IPS-11a (cell line): ENCODE data around the gene SYTL5.

ENCODE experiments used
- H3K4me3 ChIP-seq: one replicate; pipeline ENCODE4 v1.5.1; 2013; ENCODE audit warnings: low read depth, low read length, control low read depth

The SYTL5 gene

DNA sequence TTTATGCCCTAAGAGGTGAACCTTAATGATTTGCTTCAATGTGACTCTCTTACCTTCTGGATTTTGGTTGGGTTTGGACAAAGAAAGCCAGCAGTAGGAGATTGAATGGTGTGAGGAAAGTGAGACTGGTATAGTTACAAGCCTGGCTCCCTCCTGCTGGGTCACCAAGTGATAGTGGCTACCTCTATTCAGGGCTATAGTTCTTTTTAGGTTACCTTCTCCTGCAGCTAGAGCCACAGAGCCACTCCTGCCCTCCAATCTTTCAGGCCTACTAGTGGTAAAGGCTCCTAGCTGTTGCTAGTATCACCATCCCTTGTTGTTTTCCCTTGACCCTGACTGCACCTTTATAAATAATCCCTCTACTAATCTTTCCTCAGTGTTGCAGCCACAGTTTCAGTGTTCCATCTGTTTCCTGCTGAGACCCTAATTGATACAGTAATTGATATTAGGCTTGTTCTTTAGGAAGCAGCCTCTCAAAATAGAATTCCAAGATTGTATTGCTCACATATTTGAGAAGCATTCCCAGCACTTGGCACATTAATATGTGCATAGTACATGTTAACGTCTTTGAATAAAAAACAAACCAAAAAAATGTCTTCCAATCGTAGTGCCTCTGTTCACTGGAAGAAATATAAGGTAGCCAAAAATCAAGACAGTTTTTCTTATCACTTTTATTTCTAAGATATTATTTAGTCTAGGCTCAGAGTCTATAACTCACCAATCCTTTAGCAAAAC, 132.0 kb downstream of the SYTL5 start:
- no peak overlapping the region for H3K4me3 ChIP-seq

GRCh38 chrX:38138900-38139299, 132.5 kb downstream of the SYTL5 start:
- H3K4me3 ChIP-seq = no peak overlapping the region

GRCh38 chrX:38142610-38143009, 136.3 kb downstream of the SYTL5 start:
- no peak overlapping the region for H3K4me3 ChIP-seq

DNA sequence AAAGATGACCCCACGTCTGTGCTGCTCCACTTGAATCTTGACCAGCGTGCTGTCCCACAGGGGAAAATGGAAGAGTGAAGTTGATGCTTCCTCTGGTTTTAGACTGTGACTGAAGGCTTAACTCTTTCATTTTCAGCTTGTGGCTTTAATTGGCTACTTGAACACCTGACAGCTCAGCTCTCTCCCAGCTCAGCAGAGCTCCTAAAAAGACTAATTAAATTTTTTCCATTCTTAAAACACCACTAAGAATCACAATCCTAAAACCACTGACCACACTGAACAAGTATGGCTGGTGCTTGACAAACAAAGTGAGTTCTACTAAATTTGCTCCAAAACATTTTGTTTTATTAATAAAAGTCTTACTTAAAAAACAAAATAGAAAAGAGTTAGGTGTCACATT, 142.7 kb downstream of the SYTL5 start:
- H3K4me3 ChIP-seq = no peak overlapping the region

- no peak overlapping the region for H3K4me3 ChIP-seq
Measured at GRCh38 chrX:38150993-38151392, 144.6 kb downstream of the SYTL5 start.

- H3K4me3 ChIP-seq = no peak overlapping the region
Measured at GRCh38 chrX:38151441-38151840, 145.1 kb downstream of the SYTL5 start.

GRCh38 chrX:38154340-38154739, 148.0 kb downstream of the SYTL5 start:
- H3K4me3 ChIP-seq = no peak overlapping the region

- no peak overlapping the region for H3K4me3 ChIP-seq
Measured at GRCh38 chrX:38154818-38155217, 148.5 kb downstream of the SYTL5 start.

DNA sequence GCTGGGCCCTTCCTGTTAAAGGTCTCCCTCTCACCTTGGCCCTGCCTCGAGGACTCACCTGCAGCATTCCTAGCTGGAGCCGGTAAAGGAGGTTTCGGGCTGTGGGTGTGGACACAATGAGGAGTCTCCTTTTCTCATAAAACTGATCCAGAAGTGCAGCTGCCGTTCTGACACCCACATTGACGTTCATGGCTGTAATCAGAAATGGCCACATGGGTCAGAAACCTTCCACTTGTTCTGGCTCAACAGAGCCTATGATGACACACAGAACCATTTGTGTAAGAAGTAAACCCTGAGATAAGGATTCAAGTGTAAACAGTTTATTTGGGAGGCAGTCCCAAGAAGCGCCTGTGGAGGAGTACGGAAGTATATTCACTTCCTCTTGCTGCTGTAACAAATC, 150.5 kb downstream of the SYTL5 start:
- H3K4me3 ChIP-seq = no peak overlapping the region

DNA sequence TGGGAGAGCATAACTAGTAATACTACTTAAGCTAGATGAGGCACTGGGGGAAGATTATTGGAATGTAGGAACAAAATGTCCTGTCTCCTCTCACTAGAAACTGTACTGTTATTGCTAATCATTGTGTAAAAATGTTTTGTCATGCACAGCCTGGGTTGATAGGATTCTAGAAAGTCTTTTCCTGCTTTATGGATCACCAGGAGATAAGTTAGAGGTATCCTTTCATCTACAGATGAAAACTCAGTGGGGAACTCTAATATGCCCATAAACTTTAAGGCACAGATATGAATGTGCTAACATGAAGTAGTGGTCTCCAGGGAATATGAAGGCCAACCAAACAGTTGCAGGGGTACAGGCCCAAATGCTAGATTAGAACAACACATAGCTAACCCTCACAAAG, 156.8 kb downstream of the SYTL5 start:
- H3K4me3 ChIP-seq = no peak overlapping the region

- H3K4me3 ChIP-seq = no peak overlapping the region
Measured at GRCh38 chrX:38165023-38165422, 158.7 kb downstream of the SYTL5 start.

DNA sequence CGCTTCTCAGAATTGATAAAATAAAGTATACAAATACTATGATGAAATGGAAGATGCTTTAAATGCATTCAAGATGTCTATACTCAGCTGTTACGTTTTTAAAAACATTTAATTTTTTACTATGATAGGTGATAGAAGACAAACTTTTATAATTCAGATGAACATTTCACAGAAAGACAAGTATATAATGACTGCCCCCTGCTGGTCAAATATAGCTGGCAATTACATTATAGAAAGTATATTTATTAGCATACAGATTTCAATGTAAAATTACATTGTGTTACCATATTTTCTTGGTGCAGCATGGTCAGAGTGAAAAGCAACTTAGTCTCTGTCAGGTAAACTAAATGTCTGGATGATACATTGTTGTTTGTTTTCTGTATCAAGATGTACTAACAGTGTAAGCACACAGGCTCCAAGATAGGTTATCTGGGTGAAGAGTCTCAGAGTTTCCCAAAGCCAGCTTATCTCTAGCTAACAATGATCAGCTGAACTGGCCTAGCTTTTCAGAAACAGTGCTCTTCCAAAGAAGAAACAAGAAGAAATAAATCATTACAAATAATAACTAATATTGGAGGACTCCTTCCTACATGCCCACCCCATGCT, 160.2 kb downstream of the SYTL5 start:
- no peak overlapping the region for H3K4me3 ChIP-seq

- H3K4me3 ChIP-seq = no peak overlapping the region
Measured at GRCh38 chrX:38170556-38170955, 164.2 kb downstream of the SYTL5 start.

DNA sequence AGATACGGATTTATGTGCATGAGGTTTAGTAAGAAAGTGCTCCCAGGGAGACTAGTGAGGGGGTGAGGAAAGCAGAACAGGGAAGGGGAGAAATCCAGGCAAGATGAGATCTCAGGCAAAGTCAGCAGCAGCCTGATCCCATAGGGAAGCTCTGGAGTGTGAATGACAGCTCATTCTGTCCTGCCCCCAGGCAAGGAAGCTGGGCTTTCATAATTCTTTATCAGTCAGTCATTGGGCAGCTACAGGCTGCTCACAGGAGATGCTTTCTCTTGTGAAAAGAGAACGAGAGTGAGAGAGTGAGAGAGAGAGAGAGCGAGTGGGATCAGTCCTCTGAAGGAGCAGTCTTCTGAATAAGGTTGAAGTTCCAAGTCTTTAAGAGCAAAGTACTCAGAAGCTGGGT, 166.2 kb downstream of the SYTL5 start:
- H3K4me3 ChIP-seq = no peak overlapping the region

DNA sequence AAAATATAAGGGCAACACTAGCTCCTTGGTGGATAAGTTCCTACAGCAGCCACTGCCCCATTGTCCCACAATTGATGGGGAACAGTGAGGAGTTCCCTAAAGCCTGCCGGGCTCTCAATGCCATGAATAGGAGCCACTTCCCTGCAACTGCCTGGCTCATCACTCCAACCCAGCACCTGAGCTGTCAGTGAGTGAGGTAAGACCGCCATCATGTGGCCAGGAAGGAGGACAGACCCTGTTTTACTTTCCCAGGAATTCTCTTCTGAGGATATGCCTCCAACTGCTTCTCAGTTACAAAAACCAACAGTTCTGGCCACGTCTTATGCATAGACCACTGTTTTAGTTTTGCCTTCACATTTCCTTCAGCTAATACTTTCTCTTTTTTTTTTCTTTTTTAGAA, 168.8 kb downstream of the SYTL5 start:
- H3K4me3 ChIP-seq = no peak overlapping the region

DNA sequence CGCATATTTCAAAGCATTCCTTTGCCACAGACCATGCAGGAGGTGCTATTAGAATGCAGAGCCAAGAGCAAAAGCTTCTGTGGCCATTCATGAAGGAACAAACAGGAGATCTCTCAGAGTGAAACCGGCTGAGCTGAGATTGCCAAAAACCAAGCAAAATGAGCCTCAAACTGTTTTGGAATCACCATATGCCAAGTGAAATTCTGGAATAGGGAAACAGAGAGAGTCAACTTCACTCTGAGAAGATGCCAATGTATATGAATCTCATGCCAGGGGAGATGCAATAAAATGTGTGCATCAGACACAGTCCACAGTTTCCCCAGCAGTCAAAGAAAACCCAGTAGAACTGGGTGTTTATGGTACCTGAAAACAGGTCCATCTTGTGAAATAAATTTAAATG, 172.0 kb downstream of the SYTL5 start:
- no peak overlapping the region for H3K4me3 ChIP-seq
